GM21619 (cell line): ENCODE data around the gene CYP4Z1.
"Not testable (repeated sequence)": the region's sequence is repeated elsewhere in the genome, so short reads cannot be mapped to it uniquely, and the experiment has no call there.

Experiments
- ATAC-seq: cut with Tn5 transposase; IDR thresholded peaks from one replicate; pipeline ENCODE4 v1.9.1; 2021; ENCODE audit not compliant: unreplicated experiment

CYP4Z1 gene

GRCh38 chr1:47126997-47127396 is 60.0 kb downstream of the CYP4Z1 start:
- ATAC-seq, result not testable (repeated sequence)

GRCh38 chr1:47128221-47128620 is 61.2 kb downstream of the CYP4Z1 start:
- no peak for ATAC-seq

GRCh38 chr1:47128854-47129253 is 61.8 kb downstream of the CYP4Z1 start:
- not testable (repeated sequence) for ATAC-seq

- ATAC-seq, result not testable (repeated sequence)
These were observed 62.6 kb downstream of the CYP4Z1 start for GRCh38 chr1:47129489-47130230.

GRCh38 chr1:47132665-47133064 is 65.6 kb downstream of the CYP4Z1 start:
- ATAC-seq, result not testable (repeated sequence)

- ATAC-seq, result no peak
These were observed 70.2 kb downstream of the CYP4Z1 start, which contains the start of gene CYP4A22 for GRCh38 chr1:47137198-47137597. Gene CYP4A22 (plus strand): TSS chr1:47137441. CDS start chr1:47137486, 45 bp downstream.

GRCh38 chr1:47137925-47138615 is 71.0 kb downstream of the CYP4Z1 start:
- ATAC-seq, result no peak

GRCh38 chr1:47140358-47140757 is 73.3 kb downstream of the CYP4Z1 start:
- ATAC-seq, result not testable (repeated sequence)

- not testable (repeated sequence) for ATAC-seq
These were observed 76.6 kb downstream of the CYP4Z1 start for GRCh38 chr1:47143654-47144053.

- not testable (repeated sequence) for ATAC-seq
These were observed 79.5 kb downstream of the CYP4Z1 start for GRCh38 chr1:47146495-47146894.

- ATAC-seq, result no peak
These were observed 80.2 kb downstream of the CYP4Z1 start for GRCh38 chr1:47147047-47147785.

GRCh38 chr1:47149162-47149561 is 82.1 kb downstream of the CYP4Z1 start:
- not testable (repeated sequence) for ATAC-seq

- ATAC-seq, result not testable (repeated sequence)
These were observed 89.4 kb downstream of the CYP4Z1 start for GRCh38 chr1:47156457-47156856.

GRCh38 chr1:47157957-47158356 is 90.9 kb downstream of the CYP4Z1 start:
- not testable (repeated sequence) for ATAC-seq

GRCh38 chr1:47160716-47161115 is 93.7 kb downstream of the CYP4Z1 start:
- no peak for ATAC-seq

GRCh38 chr1:47161298-47162040 is 94.4 kb downstream of the CYP4Z1 start:
- peak; percentile 67 for ATAC-seq

GRCh38 chr1:47164552-47164951 is 97.5 kb downstream of the CYP4Z1 start:
- no peak for ATAC-seq
